ENCODE measurements around the gene SH2D6.

- TF ChIP-seq CTCF (IDR thresholded peaks at IDR 0.05; ENCODE audit: poor library complexity) (no peak), EZH2phosphoT487 (IDR thresholded peaks at IDR 0.05; ENCODE audit: low read depth, severe bottlenecking, unreplicated experiment) (no peak), EZH2 (IDR thresholded peaks at IDR 0.05; ENCODE audit: borderline replicate concordance) (no peak)
Observed at GRCh38 chr2:85468096-85468703, 49.7 kb downstream of the SH2D6 start.
